Measurements from ENCODE around the gene PIK3CA.
"Not testable (repeated sequence)": the region's sequence is repeated elsewhere in the genome, so short reads cannot be mapped to it uniquely, and the experiment has no call there.

PIK3CA gene

GRCh38 chr3:179233043-179233442 lies 84.9 kb downstream of the PIK3CA start:
- Histone ChIP-seq H3K4me1 (ENCODE audit: control insufficient read depth in 2 of 2, insufficient read depth in 1 of 2, low read depth in 1 of 2, low read length in 2 of 2) (peaks cover 0 to 3% of the 10 kb centered on the region in 2 donors), H3K18ac (ENCODE audit: low read length) (no peak overlapping the region), H2AFZ (ENCODE audit: low read length) (no peak overlapping the region), H2BK5ac (ENCODE audit: low read length) (no peak overlapping the region), H4K8ac (ENCODE audit: low read depth, low read length) (no peak overlapping the region), H3K14ac (ENCODE audit: low read length) (no peak overlapping the region), H4K91ac (ENCODE audit: low read depth, low read length, poor library complexity) (no peak overlapping the region), H3K9me3 (replicated peaks in 1 of 2; ENCODE audit: control insufficient read depth in 2 of 2, insufficient read depth in 1 of 2, low read depth in 1 of 2, low read length in 2 of 2) (peaks cover 0 to 3% of the 10 kb centered on the region in 2 donors), H3K4me3 (ENCODE audit: low read length in 2 of 2) (no peak overlapping the region), H2BK12ac (ENCODE audit: low read length) (no peak overlapping the region), H3K79me1 (ENCODE audit: low read depth, low read length) (no peaks in the 10 kb centered on the region), H3K4ac (ENCODE audit: low read length) (no peak overlapping the region), H3K23ac (ENCODE audit: low read depth, low read length, poor library complexity) (no peak overlapping the region), H3K36me3 (replicated peaks in 1 of 2; ENCODE audit: control insufficient read depth in 2 of 2, insufficient read depth in 2 of 2, low read length in 2 of 2) (peaks cover 0 to 56% of the 10 kb centered on the region in 2 donors), H2BK15ac (ENCODE audit: low read length) (no peak overlapping the region), H3K27me3 (ENCODE audit: control insufficient read depth in 3 of 3, insufficient read depth in 3 of 3, low read depth in 1 of 3, low read length in 3 of 3) (no peaks in the 10 kb centered on the region), H3K4me2 (ENCODE audit: insufficient read depth, low read length, poor library complexity, severe bottlenecking) (no peak overlapping the region), H3K27ac (replicated peaks; ENCODE audit: low read length) (no peak overlapping the region), H2BK120ac (ENCODE audit: low read depth, low read length) (no peak overlapping the region), H3K9ac (ENCODE audit: low read depth, low read length, poor library complexity) (no peak overlapping the region), H2AK5ac (ENCODE audit: low read depth, low read length) (no peak overlapping the region)
- no CpG with 5 or more reads among the region's 3 CpGs for WGBS, 2 donors (ENCODE audit: extremely low coverage in 2 of 2, insufficient read length in 2 of 2, insufficient replicate concordance in 1 of 2)
- DNase-seq (ENCODE audit: low spot score), result no peak

DNA sequence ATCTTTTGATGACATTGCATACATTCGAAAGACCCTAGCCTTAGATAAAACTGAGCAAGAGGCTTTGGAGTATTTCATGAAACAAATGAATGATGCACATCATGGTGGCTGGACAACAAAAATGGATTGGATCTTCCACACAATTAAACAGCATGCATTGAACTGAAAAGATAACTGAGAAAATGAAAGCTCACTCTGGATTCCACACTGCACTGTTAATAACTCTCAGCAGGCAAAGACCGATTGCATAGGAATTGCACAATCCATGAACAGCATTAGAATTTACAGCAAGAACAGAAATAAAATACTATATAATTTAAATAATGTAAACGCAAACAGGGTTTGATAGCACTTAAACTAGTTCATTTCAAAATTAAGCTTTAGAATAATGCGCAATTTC lies 86.0 kb downstream of the PIK3CA start:
- no peak overlapping the region for H2BK120ac ChIP-seq (ENCODE audit: low read depth, low read length)
- no CpG with 5 or more reads among the region's 4 CpGs for WGBS, 2 donors (ENCODE audit: extremely low coverage in 2 of 2, insufficient read length in 2 of 2, insufficient replicate concordance in 1 of 2)
- H3K14ac ChIP-seq (ENCODE audit: low read length), result no peak overlapping the region

GRCh38 chr3:179236669-179237301 lies 88.6 kb downstream of the PIK3CA start:
- Histone ChIP-seq H2AFZ (ENCODE audit: low read length) (no peak overlapping the region), H3K27me3 (ENCODE audit: control insufficient read depth in 3 of 3, insufficient read depth in 3 of 3, low read depth in 1 of 3, low read length in 3 of 3) (no peaks in the 10 kb centered on the region), H3K79me1 (ENCODE audit: low read depth, low read length) (no peaks in the 10 kb centered on the region), H3K4ac (ENCODE audit: low read length) (no peak overlapping the region), H3K27ac (replicated peaks; ENCODE audit: low read length) (no peak overlapping the region), H3K18ac (ENCODE audit: low read length) (no peak overlapping the region), H3K36me3 (replicated peaks in 1 of 2; ENCODE audit: control insufficient read depth in 2 of 2, insufficient read depth in 2 of 2, low read length in 2 of 2) (peaks cover 0 to 23% of the 10 kb centered on the region in 2 donors), H4K8ac (ENCODE audit: low read depth, low read length) (no peak overlapping the region), H3K4me1 (ENCODE audit: control insufficient read depth in 2 of 2, insufficient read depth in 1 of 2, low read depth in 1 of 2, low read length in 2 of 2) (no peaks in the 10 kb centered on the region), H2BK12ac (ENCODE audit: low read length) (no peak overlapping the region), H3K4me2 (ENCODE audit: insufficient read depth, low read length, poor library complexity, severe bottlenecking) (no peak overlapping the region), H2BK15ac (ENCODE audit: low read length) (no peak overlapping the region), H3K9me3 (replicated peaks in 1 of 2; ENCODE audit: control insufficient read depth in 2 of 2, insufficient read depth in 1 of 2, low read depth in 1 of 2, low read length in 2 of 2) (no peaks in the 10 kb centered on the region), H2AK5ac (ENCODE audit: low read depth, low read length) (no peak overlapping the region), H2BK5ac (ENCODE audit: low read length) (no peak overlapping the region), H3K14ac (ENCODE audit: low read length) (no peak overlapping the region), H3K4me3 (ENCODE audit: low read length in 2 of 2) (no peak overlapping the region), H4K91ac (ENCODE audit: low read depth, low read length, poor library complexity) (no peak overlapping the region), H2BK120ac (ENCODE audit: low read depth, low read length) (no peak overlapping the region), H3K23ac (ENCODE audit: low read depth, low read length, poor library complexity) (no peak overlapping the region), H3K9ac (ENCODE audit: low read depth, low read length, poor library complexity) (no peak overlapping the region)
- WGBS, 2 donors (ENCODE audit: extremely low coverage in 2 of 2, insufficient read length in 2 of 2, insufficient replicate concordance in 1 of 2), result no CpG with 5 or more reads among the region's 2 CpGs
- no peak for DNase-seq (ENCODE audit: low spot score)

More for the DNA sequence above, 86.0 kb downstream of the PIK3CA start:
- Histone ChIP-seq H2AFZ (ENCODE audit: low read length) (no peak overlapping the region), H3K18ac (ENCODE audit: low read length) (no peak overlapping the region), H3K4me3 (ENCODE audit: low read length in 2 of 2) (no peak overlapping the region), H3K23ac (ENCODE audit: low read depth, low read length, poor library complexity) (no peak overlapping the region), H3K27ac (replicated peaks; ENCODE audit: low read length) (no peak overlapping the region), H2BK15ac (ENCODE audit: low read length) (no peak overlapping the region), H3K4ac (ENCODE audit: low read length) (no peak overlapping the region), H2BK12ac (ENCODE audit: low read length) (no peak overlapping the region), H2BK5ac (ENCODE audit: low read length) (no peak overlapping the region), H2AK5ac (ENCODE audit: low read depth, low read length) (no peak overlapping the region), H3K9ac (ENCODE audit: low read depth, low read length, poor library complexity) (no peak overlapping the region), H3K9me3 (replicated peaks in 1 of 2; ENCODE audit: control insufficient read depth in 2 of 2, insufficient read depth in 1 of 2, low read depth in 1 of 2, low read length in 2 of 2) (peaks cover 0 to 3% of the 10 kb centered on the region in 2 donors), H3K27me3 (ENCODE audit: control insufficient read depth in 3 of 3, insufficient read depth in 3 of 3, low read depth in 1 of 3, low read length in 3 of 3) (no peaks in the 10 kb centered on the region), H4K91ac (ENCODE audit: low read depth, low read length, poor library complexity) (no peak overlapping the region), H3K4me1 (ENCODE audit: control insufficient read depth in 2 of 2, insufficient read depth in 1 of 2, low read depth in 1 of 2, low read length in 2 of 2) (peaks cover 0 to under 1% of the 10 kb centered on the region in 2 donors), H3K79me1 (ENCODE audit: low read depth, low read length) (no peaks in the 10 kb centered on the region), H3K4me2 (ENCODE audit: insufficient read depth, low read length, poor library complexity, severe bottlenecking) (no peak overlapping the region), H3K36me3 (replicated peaks in 1 of 2; ENCODE audit: control insufficient read depth in 2 of 2, insufficient read depth in 2 of 2, low read length in 2 of 2) (peaks cover 0 to 47% of the 10 kb centered on the region in 2 donors), H4K8ac (ENCODE audit: low read depth, low read length) (no peak overlapping the region)
- DNase-seq (ENCODE audit: low spot score), result no peak

GRCh38 chr3:179240299-179240698 lies 92.1 kb downstream of the PIK3CA start:
- not testable (repeated sequence) for H4K91ac ChIP-seq (ENCODE audit: low read depth, low read length, poor library complexity); H3K27me3 ChIP-seq (ENCODE audit: control insufficient read depth in 3 of 3, insufficient read depth in 3 of 3, low read depth in 1 of 3, low read length in 3 of 3); H3K4me3 ChIP-seq (ENCODE audit: low read length in 2 of 2); H2BK15ac ChIP-seq (ENCODE audit: low read length); H2BK5ac ChIP-seq (ENCODE audit: low read length); H2AK5ac ChIP-seq (ENCODE audit: low read depth, low read length); H3K79me1 ChIP-seq (ENCODE audit: low read depth, low read length); H3K14ac ChIP-seq (ENCODE audit: low read length); H2BK12ac ChIP-seq (ENCODE audit: low read length); H3K9ac ChIP-seq (ENCODE audit: low read depth, low read length, poor library complexity); H2BK120ac ChIP-seq (ENCODE audit: low read depth, low read length); H3K23ac ChIP-seq (ENCODE audit: low read depth, low read length, poor library complexity); H3K4me1 ChIP-seq (ENCODE audit: control insufficient read depth in 2 of 2, insufficient read depth in 1 of 2, low read depth in 1 of 2, low read length in 2 of 2); H4K8ac ChIP-seq (ENCODE audit: low read depth, low read length); H3K27ac ChIP-seq (replicated peaks; ENCODE audit: low read length); H3K18ac ChIP-seq (ENCODE audit: low read length); H3K36me3 ChIP-seq (replicated peaks in 1 of 2; ENCODE audit: control insufficient read depth in 2 of 2, insufficient read depth in 2 of 2, low read length in 2 of 2); H3K4ac ChIP-seq (ENCODE audit: low read length); DNase-seq (ENCODE audit: low spot score); H2AFZ ChIP-seq (ENCODE audit: low read length); H3K9me3 ChIP-seq (replicated peaks in 1 of 2; ENCODE audit: control insufficient read depth in 2 of 2, insufficient read depth in 1 of 2, low read depth in 1 of 2, low read length in 2 of 2); H3K4me2 ChIP-seq (ENCODE audit: insufficient read depth, low read length, poor library complexity, severe bottlenecking)
- WGBS, 2 donors (ENCODE audit: extremely low coverage in 2 of 2, insufficient read length in 2 of 2, insufficient replicate concordance in 1 of 2), result no CpG with 5 or more reads among the region's 1 CpG

Measured in neuronal stem cell (in vitro differentiated cells).